Keratinocyte (primary cell): ENCODE results near the gene ZER1. TPM values are rescaled to one million over a fixed set of nuclear protein-coding genes. Genes with fewer than 3 reads are reported as not detected.

Source experiments
- DNase-seq: peaks from one replicate; pipeline ENCODE4 v3.0.0-alpha.2; 2011; ENCODE audit warnings: low read depth, missing footprints, low spot score
- FAIRE-seq: peaks from 2 replicates; lab custom pipeline; 2011; peaks lifted over from hg19 to GRCh38; lab: Jason Lieb, UNC
- H2AFZ ChIP-seq: 2 replicates; pipeline ENCODE4 v1.6.0; 2012; ENCODE audit warnings: low read length, control low read depth, inconsistent platforms; ENCODE audit not compliant: control insufficient read depth
- H3K27ac ChIP-seq: 2 replicates; pipeline ENCODE4 v1.5.1; 2011; ENCODE audit warnings: low read length; ENCODE audit not compliant: control insufficient read depth, insufficient read depth
- H3K27me3 ChIP-seq: 3 replicates; pipeline ENCODE4 v1.6.0; 2011; ENCODE audit warnings: low read length; ENCODE audit not compliant: control insufficient read depth, insufficient read depth; ENCODE audit errors: extremely low read depth
- H3K36me3 ChIP-seq, 2 experiments: 2 replicates in 1 of 2; 3 replicates in 1 of 2; pipeline ENCODE4 v1.5.1; 2011; ENCODE audit warnings: low read length in 2 of 2, mild to moderate bottlenecking in 1 of 2; ENCODE audit not compliant: control insufficient read depth in 2 of 2, insufficient read depth in 2 of 2; ENCODE audit errors: extremely low read depth in 1 of 2
- H3K4me1 ChIP-seq: 3 replicates; pipeline ENCODE4 v1.5.1; 2011; ENCODE audit warnings: low read length; ENCODE audit not compliant: control insufficient read depth, insufficient read depth; ENCODE audit errors: extremely low read depth
- H3K4me2 ChIP-seq: 3 replicates; pipeline ENCODE4 v1.6.0; 2011; ENCODE audit warnings: low read depth, low read length; ENCODE audit not compliant: control insufficient read depth, insufficient read depth; ENCODE audit errors: extremely low read depth
- H3K4me3 ChIP-seq, 3 experiments: fragments of 200-600 bp in 1 of 3; sonication (generic) in 1 of 3; 2 replicates in 2 of 3; 3 replicates in 1 of 3; pipeline ENCODE4 v1.5.1; 2011 to 2016; ENCODE audit warnings: low read length in 3 of 3, mild to moderate bottlenecking in 3 of 3, control low read depth in 2 of 3, inconsistent platforms in 1 of 3, low read depth in 1 of 3, mixed read lengths in 1 of 3, mixed run types in 1 of 3, moderate library complexity in 1 of 3; ENCODE audit not compliant: control insufficient read depth in 2 of 3, insufficient read depth in 2 of 3; ENCODE audit errors: extremely low read depth in 1 of 3
- H3K79me2 ChIP-seq: 2 replicates; pipeline ENCODE4 v1.6.0; 2012; ENCODE audit warnings: low read length; ENCODE audit not compliant: control insufficient read depth, insufficient read depth
- H3K9ac ChIP-seq: 3 replicates; pipeline ENCODE4 v1.6.0; 2011; ENCODE audit warnings: low read length; ENCODE audit not compliant: control insufficient read depth, insufficient read depth; ENCODE audit errors: extremely low read depth
- H3K9me1 ChIP-seq: 3 replicates; pipeline ENCODE4 v1.6.0; 2011; ENCODE audit warnings: low read length; ENCODE audit not compliant: control insufficient read depth, insufficient read depth; ENCODE audit errors: extremely low read depth
- H3K9me3 ChIP-seq: 2 replicates; pipeline ENCODE4 v1.5.1; 2012; ENCODE audit warnings: low read depth, low read length; ENCODE audit not compliant: control insufficient read depth
- H4K20me1 ChIP-seq: 3 replicates; pipeline ENCODE4 v1.6.0; 2011; ENCODE audit warnings: low read length; ENCODE audit not compliant: control insufficient read depth, insufficient read depth; ENCODE audit errors: extremely low read depth
- EZH2 ChIP-seq: IDR thresholded peaks from one replicate; pipeline ENCODE4 v1.6.1; 2012; ENCODE audit warnings: inconsistent platforms, mild to moderate bottlenecking, low read length, moderate library complexity
- dilution Hi-C: fragments of 300-500 bp; cut with MboI; formaldehyde crosslinking; loops from one replicate; pipeline ENCODE4 v1.7.0; 2020; ENCODE audit warnings: low sequenced_read_pairs; ENCODE audit not compliant: extremely low pct_ligation_motif_present
- polyA plus RNA-seq, 5 experiments: library from polyadenylated mRNA; depleted of rRNA in 3 of 5; stranded (reverse) in 3 of 5; stranded (forward) in 1 of 5; unstranded in 1 of 5; fragments of >200 nt; gene quantifications; 1 replicate in 1 of 5; 2 replicates in 3 of 5; 3 replicates in 1 of 5; pipeline versions ENCODE4 v1.2.1 to v1.2.3, GENCODE V29; 2011 to 2012; ENCODE audit warnings: missing spikeins in 2 of 5, low read depth in 1 of 5, low replicate concordance in 1 of 5
- TF ChIP-seq, protein P1 (sequence below), 3 experiments: IDR thresholded peaks in 1 of 3; conservative IDR thresholded peaks in 1 of 3; optimal IDR thresholded peaks in 1 of 3; 2 replicates in 2 of 3; 3 replicates in 1 of 3; pipeline versions ENCODE3 to v1.5.1; 2011; ENCODE audit warnings: low read length in 3 of 3, mild to moderate bottlenecking in 3 of 3, moderate library complexity in 2 of 3, control low read depth in 1 of 3, inconsistent platforms in 1 of 3; ENCODE audit not compliant: insufficient read depth in 2 of 3; ENCODE audit errors: extremely low read depth in 1 of 3

ZER1 gene
- polyA plus RNA-seq, 1 donor (not counting 4 experiments of a cell fraction or from before 2014, with no cell fraction given): 14.9 TPM

DNA sequence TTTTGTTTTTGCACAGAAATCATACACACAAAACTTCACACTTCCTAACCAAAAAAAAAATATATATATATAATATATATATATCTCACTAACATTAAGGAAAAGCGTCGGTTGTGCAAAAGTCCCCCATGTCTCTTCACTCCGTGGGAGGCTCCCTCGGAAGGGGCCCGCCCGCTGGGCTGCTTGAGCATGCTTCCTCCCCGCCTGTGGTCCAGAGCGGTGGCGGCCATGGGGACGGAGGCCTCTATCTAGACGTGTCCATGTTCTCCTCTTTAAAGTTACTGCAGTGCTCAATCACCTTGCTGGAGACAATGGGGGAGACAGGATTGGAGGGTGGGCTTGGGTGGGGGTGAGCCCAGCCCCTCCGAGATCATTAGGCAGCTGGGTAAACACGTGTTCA, 40.6 kb downstream of the ZER1 start:
- H3K9me1 ChIP-seq: no peaks in the 10 kb centered on the region
- no peaks in the 10 kb centered on the region for H3K9me3 ChIP-seq
- H3K4me2 ChIP-seq: no peak overlapping the region
- no peaks in the 10 kb centered on the region for H4K20me1 ChIP-seq
- H3K36me3 ChIP-seq: peaks cover 0 to 8% of the 10 kb centered on the region in 2 experiments
- H3K4me1 ChIP-seq: no peaks in the 10 kb centered on the region
- TF ChIP-seq EZH2: no peak
- TF ChIP-seq, protein P1, sequence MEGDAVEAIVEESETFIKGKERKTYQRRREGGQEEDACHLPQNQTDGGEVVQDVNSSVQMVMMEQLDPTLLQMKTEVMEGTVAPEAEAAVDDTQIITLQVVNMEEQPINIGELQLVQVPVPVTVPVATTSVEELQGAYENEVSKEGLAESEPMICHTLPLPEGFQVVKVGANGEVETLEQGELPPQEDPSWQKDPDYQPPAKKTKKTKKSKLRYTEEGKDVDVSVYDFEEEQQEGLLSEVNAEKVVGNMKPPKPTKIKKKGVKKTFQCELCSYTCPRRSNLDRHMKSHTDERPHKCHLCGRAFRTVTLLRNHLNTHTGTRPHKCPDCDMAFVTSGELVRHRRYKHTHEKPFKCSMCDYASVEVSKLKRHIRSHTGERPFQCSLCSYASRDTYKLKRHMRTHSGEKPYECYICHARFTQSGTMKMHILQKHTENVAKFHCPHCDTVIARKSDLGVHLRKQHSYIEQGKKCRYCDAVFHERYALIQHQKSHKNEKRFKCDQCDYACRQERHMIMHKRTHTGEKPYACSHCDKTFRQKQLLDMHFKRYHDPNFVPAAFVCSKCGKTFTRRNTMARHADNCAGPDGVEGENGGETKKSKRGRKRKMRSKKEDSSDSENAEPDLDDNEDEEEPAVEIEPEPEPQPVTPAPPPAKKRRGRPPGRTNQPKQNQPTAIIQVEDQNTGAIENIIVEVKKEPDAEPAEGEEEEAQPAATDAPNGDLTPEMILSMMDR (optimal IDR thresholded peaks at IDR 0.05 in 1 of 3, IDR thresholded peaks at IDR 0.05 in 1 of 3, conservative IDR thresholded peaks at IDR 0.05 in 1 of 3; ENCODE audit: extremely low read depth in 1 of 3, insufficient read depth in 2 of 3, low read length in 3 of 3): no peak
- H3K27ac ChIP-seq: no peak overlapping the region
- no peak overlapping the region for H3K9ac ChIP-seq
- no peak overlapping the region for H2AFZ ChIP-seq
- no peaks in the 10 kb centered on the region for H3K79me2 ChIP-seq
- H3K4me3 ChIP-seq: no peak overlapping the region
- dilution Hi-C loops: no loop called here
- no peaks in the 10 kb centered on the region for H3K27me3 ChIP-seq
- no peak for DNase-seq
- no peak for FAIRE-seq

DNA sequence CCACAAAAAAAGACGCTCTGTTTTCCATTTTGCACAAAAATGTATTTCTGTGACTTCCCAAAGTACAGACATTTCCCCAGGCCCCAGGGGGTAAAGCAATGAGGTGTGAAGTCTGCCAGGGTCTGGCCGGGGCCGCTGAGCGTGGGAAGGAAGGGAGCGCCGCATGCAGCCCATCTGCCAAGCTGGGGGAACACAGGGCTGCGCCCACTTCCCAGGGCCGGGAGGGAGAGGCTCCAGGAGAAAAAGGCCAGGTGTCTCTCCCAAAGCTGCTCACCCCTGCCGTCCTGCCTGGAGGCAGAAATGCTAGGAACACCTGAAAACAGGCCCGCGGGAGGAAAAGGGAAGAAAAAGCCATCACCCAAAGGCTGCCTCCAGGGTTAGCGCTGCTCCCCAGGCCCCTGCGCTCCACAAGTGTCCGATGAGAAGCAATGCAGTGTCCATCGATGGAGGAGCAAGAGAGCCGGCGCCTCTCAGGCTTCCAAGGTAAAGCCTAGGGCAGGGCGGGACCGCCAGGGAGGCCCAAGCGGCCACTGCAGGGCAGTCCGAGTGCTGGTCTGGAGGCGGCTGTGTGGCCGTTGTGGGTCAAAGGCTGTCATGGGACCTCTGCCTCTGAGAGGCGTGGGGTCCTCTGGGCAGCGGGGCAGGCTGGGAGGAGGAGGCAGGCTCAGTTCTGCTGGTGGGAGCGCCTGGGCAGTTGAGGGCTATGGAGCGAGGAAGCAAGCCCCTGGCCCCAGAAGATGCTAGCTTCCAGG, 41.8 kb downstream of the ZER1 start:
- Histone ChIP-seq H3K79me2 (no peaks in the 10 kb centered on the region), H3K4me3 (no peak overlapping the region), H3K9me1 (no peaks in the 10 kb centered on the region), H3K4me1 (no peaks in the 10 kb centered on the region), H4K20me1 (no peaks in the 10 kb centered on the region), H3K9me3 (no peaks in the 10 kb centered on the region), H3K9ac (no peak overlapping the region), H3K27ac (no peak overlapping the region), H3K27me3 (no peaks in the 10 kb centered on the region), H3K4me2 (no peak overlapping the region), H2AFZ (no peak overlapping the region), H3K36me3 (peaks cover 0 to 7% of the 10 kb centered on the region in 2 experiments)
- FAIRE-seq (no peak), DNase-seq (no peak)
- TF ChIP-seq EZH2: no peak
- dilution Hi-C loops: no loop called here
